ENCODE results near the gene RPL9. TPM values are rescaled to one million over a fixed set of nuclear protein-coding genes. Genes with fewer than 3 reads are reported as not detected.

The RPL9 gene
- total and polyA plus RNA-seq, 7 donors = 1,915 to 14,511 (median 4,848) TPM

GRCh38 chr4:39446483-39446841 lies 12.3 kb downstream of the RPL9 start:
- peaks cover 0 to 12% (median 8%) of the 10 kb centered on the region in 4 donors for H3K4me1 ChIP-seq
- no peak for TF ChIP-seq CTCF (IDR thresholded peaks at IDR 0.05)
- no peak for TF ChIP-seq POLR2A (IDR thresholded peaks at IDR 0.05)
- no peak for TF ChIP-seq POLR2AphosphoS5 (IDR thresholded peaks at IDR 0.05)
- no peak for TF ChIP-seq EP300 (IDR thresholded peaks at IDR 0.05)
- H3K27me3 ChIP-seq = no peaks in the 10 kb centered on the region
- peak overlapping the region in 2 of 4 donors; percentile 37 to 46 for H3K27ac ChIP-seq
- DNase-seq = no peak
- peaks cover 0 to 13% (median 1%) of the 10 kb centered on the region in 4 donors for H3K36me3 ChIP-seq
- no peaks in the 10 kb centered on the region for H3K9me3 ChIP-seq
- 78 to 86% methylated on average over 20 of the region's 20 CpGs for WGBS, 2 donors
- intact Hi-C loops (cut with DNase I) = no loop called here
- peak overlapping the region; percentile 31 to 50 (median 48) for H3K4me3 ChIP-seq

- Histone ChIP-seq H3K4me1 (peaks cover 0 to 12% (median 8%) of the 10 kb centered on the region in 4 donors), H3K27ac (no peak overlapping the region), H3K27me3 (no peaks in the 10 kb centered on the region), H3K9me3 (no peaks in the 10 kb centered on the region), H3K4me3 (no peak overlapping the region), H3K36me3 (no peaks in the 10 kb centered on the region)
- TF ChIP-seq EP300 (IDR thresholded peaks at IDR 0.05) = no peak
- no peak for TF ChIP-seq POLR2A (IDR thresholded peaks at IDR 0.05)
- TF ChIP-seq CTCF (IDR thresholded peaks at IDR 0.05) = no peak
- TF ChIP-seq POLR2AphosphoS5 (IDR thresholded peaks at IDR 0.05) = no peak
- WGBS, 2 donors = 83 to 91% methylated on average over 4 of the region's 4 CpGs
- intact Hi-C loops (cut with DNase I) = no loop called here
- DNase-seq = no peak
These were observed 15.7 kb downstream of the RPL9 start for GRCh38 chr4:39442998-39443397.

- Histone ChIP-seq H3K27ac (no peak overlapping the region), H3K9me3 (no peaks in the 10 kb centered on the region), H3K4me3 (no peak overlapping the region), H3K36me3 (no peaks in the 10 kb centered on the region), H3K4me1 (peaks cover 0 to 9% (median 4%) of the 10 kb centered on the region in 4 donors), H3K27me3 (no peaks in the 10 kb centered on the region)
- WGBS, 2 donors = 87 to 92% methylated on average over 2 of the region's 2 CpGs
- TF ChIP-seq CTCF (IDR thresholded peaks at IDR 0.05) (no peak), POLR2AphosphoS5 (IDR thresholded peaks at IDR 0.05) (no peak), POLR2A (IDR thresholded peaks at IDR 0.05) (no peak), EP300 (IDR thresholded peaks at IDR 0.05) (no peak)
- intact Hi-C loops (cut with DNase I) = no loop called here
- DNase-seq = no peak
These were observed 17.1 kb downstream of the RPL9 start for GRCh38 chr4:39441593-39441992.

GRCh38 chr4:39435659-39436563 lies 22.8 kb downstream of the RPL9 start:
- no peak for DNase-seq
- no peak for TF ChIP-seq POLR2AphosphoS5 (IDR thresholded peaks at IDR 0.05)
- no peak for TF ChIP-seq CTCF (IDR thresholded peaks at IDR 0.05)
- no peak for TF ChIP-seq POLR2A (IDR thresholded peaks at IDR 0.05)
- TF ChIP-seq EP300 (IDR thresholded peaks at IDR 0.05) = no peak
- WGBS, 2 donors = 79 to 82% methylated on average over 7 of the region's 7 CpGs
- no peaks in the 10 kb centered on the region for H3K36me3 ChIP-seq
- H3K9me3 ChIP-seq = no peaks in the 10 kb centered on the region
- intact Hi-C loops (cut with DNase I) = no loop called here
- H3K4me3 ChIP-seq = no peak overlapping the region
- peaks cover 0 to 9% (median 3%) of the 10 kb centered on the region in 4 donors for H3K4me1 ChIP-seq
- no peak overlapping the region for H3K27ac ChIP-seq
- H3K27me3 ChIP-seq = no peaks in the 10 kb centered on the region

Measured in sigmoid colon (tissue), 7 donors.